ENCODE data around the gene QRSL1. TPM values are rescaled to one million over a fixed set of nuclear protein-coding genes. Genes with fewer than 3 reads are reported as not detected.

Gene QRSL1
- total RNA-seq, 1 experiment from 2014 or later = 14.0 TPM

- TF ChIP-seq, protein P1, sequence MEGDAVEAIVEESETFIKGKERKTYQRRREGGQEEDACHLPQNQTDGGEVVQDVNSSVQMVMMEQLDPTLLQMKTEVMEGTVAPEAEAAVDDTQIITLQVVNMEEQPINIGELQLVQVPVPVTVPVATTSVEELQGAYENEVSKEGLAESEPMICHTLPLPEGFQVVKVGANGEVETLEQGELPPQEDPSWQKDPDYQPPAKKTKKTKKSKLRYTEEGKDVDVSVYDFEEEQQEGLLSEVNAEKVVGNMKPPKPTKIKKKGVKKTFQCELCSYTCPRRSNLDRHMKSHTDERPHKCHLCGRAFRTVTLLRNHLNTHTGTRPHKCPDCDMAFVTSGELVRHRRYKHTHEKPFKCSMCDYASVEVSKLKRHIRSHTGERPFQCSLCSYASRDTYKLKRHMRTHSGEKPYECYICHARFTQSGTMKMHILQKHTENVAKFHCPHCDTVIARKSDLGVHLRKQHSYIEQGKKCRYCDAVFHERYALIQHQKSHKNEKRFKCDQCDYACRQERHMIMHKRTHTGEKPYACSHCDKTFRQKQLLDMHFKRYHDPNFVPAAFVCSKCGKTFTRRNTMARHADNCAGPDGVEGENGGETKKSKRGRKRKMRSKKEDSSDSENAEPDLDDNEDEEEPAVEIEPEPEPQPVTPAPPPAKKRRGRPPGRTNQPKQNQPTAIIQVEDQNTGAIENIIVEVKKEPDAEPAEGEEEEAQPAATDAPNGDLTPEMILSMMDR (IDR thresholded peaks at IDR 0.05; ENCODE audit: unreplicated experiment) = no peak
- no peaks in the 10 kb centered on the region for H3K4me1 Mint-ChIP-seq (ENCODE audit: insufficient read depth, unreplicated experiment)
- H3K9me3 Mint-ChIP-seq (ENCODE audit: unreplicated experiment) = peaks cover under 1% of the 10 kb centered on the region
- intact Hi-C loops (cut with micrococcal nuclease) = no loop called here
- no peak overlapping the region for H3K4me3 Mint-ChIP-seq (ENCODE audit: unreplicated experiment)
- DNase-seq (ENCODE audit: unreplicated experiment) = no peak
- H3K36me3 Mint-ChIP-seq (ENCODE audit: insufficient read depth, unreplicated experiment) = no peaks in the 10 kb centered on the region
- no peak overlapping the region for H3K27ac Mint-ChIP-seq (ENCODE audit: low read depth, unreplicated experiment)
- ChIA-PET CTCF (interaction anchor here (0.6 kb wide), 1 partner anchor 22 kb away, joined by 3 read pairs; no protein-coding TSS in a partner anchor), POLR2A (no interaction called here)
- no peaks in the 10 kb centered on the region for H3K27me3 Mint-ChIP-seq (ENCODE audit: insufficient read depth, unreplicated experiment)
- no TSS peak for BruUV-seq (replicated peaks)
Observed at GRCh38 chr6:106710580-106710979, 81.2 kb downstream of the QRSL1 start.

DNA sequence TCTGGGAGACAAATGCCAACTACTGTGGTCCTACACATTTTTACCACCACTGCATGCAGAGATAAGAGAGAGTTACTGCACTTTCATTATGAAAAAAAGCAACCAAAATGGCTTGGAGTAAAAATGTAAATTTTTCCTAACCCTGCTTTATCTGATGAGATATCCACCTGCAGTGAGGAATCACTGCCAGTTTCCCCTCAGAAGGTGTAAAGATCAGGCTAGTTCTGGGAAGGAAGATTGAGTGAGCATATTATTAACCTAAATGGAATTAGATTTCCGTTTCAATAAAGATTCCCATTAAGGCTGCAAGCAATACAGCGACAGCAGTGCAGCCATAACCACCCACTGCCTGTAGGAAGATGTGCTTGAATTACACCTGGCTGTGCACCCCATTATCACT lies 84.9 kb downstream of the QRSL1 start:
- Mint-ChIP-seq H3K4me1 (ENCODE audit: insufficient read depth, unreplicated experiment) (no peaks in the 10 kb centered on the region), H3K27me3 (ENCODE audit: insufficient read depth, unreplicated experiment) (no peaks in the 10 kb centered on the region), H3K27ac (ENCODE audit: low read depth, unreplicated experiment) (no peak overlapping the region), H3K36me3 (ENCODE audit: insufficient read depth, unreplicated experiment) (no peaks in the 10 kb centered on the region), H3K9me3 (ENCODE audit: unreplicated experiment) (peaks cover 7% of the 10 kb centered on the region), H3K4me3 (ENCODE audit: unreplicated experiment) (no peak overlapping the region)
- CTCF ChIA-PET = interaction anchor here (0.6 kb wide), 1 partner anchor 9 kb away, joined by 3 read pairs; no protein-coding TSS in a partner anchor
- TF ChIP-seq, protein P1 (IDR thresholded peaks at IDR 0.05; ENCODE audit: unreplicated experiment) = no peak
- POLR2A ChIA-PET = interaction anchor here (0.8 to 1.6 kb wide), 5 partner anchors 12 to 84 kb away, joined by 3 to 4 read pairs (median 3); no protein-coding TSS in a partner anchor
- no TSS peak for BruUV-seq (replicated peaks)
- intact Hi-C loops (cut with micrococcal nuclease) = no loop called here
- DNase-seq (ENCODE audit: unreplicated experiment) = no peak

DNA sequence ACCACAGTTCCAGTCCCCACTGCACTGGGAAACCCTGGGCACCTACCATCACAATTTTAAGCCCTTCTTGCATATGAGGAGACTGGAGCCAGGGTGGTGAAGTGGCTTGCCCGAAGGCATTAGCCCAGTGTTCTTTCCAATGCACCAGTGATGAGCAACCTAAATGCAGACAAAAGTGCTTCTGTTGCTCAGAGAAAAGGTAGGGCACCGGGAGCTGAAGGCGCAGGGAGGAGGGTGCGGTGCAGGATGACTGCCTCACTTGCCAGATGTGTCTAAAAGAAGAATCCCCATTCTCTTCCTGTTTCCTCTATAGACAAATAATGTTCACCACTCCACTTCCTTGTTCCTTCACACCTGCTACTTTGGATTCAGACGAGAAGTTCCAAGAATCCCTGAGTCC lies 86.5 kb downstream of the QRSL1 start:
- Mint-ChIP-seq H3K36me3 (ENCODE audit: insufficient read depth, unreplicated experiment) (no peaks in the 10 kb centered on the region), H3K27ac (ENCODE audit: low read depth, unreplicated experiment) (no peak overlapping the region), H3K27me3 (ENCODE audit: insufficient read depth, unreplicated experiment) (no peaks in the 10 kb centered on the region), H3K9me3 (ENCODE audit: unreplicated experiment) (peaks cover 7% of the 10 kb centered on the region), H3K4me1 (ENCODE audit: insufficient read depth, unreplicated experiment) (no peaks in the 10 kb centered on the region), H3K4me3 (ENCODE audit: unreplicated experiment) (no peak overlapping the region)
- no peak for DNase-seq (ENCODE audit: unreplicated experiment)
- ChIA-PET POLR2A (interaction anchor here (0.9 kb wide), 1 partner anchor 20 kb away, joined by 3 read pairs; no protein-coding TSS in a partner anchor), CTCF (interaction anchor here (0.6 kb wide), 1 partner anchor 534 kb away, joined by 5 read pairs; no protein-coding TSS in a partner anchor)
- intact Hi-C loops (cut with micrococcal nuclease) = no loop called here
- BruUV-seq (replicated peaks) = no TSS peak
- TF ChIP-seq, protein P1 (IDR thresholded peaks at IDR 0.05; ENCODE audit: unreplicated experiment) = no peak

- peaks cover 7% of the 10 kb centered on the region for H3K9me3 Mint-ChIP-seq (ENCODE audit: unreplicated experiment)
- POLR2A ChIA-PET = no interaction called here
- H3K4me1 Mint-ChIP-seq (ENCODE audit: insufficient read depth, unreplicated experiment) = peaks cover 5% of the 10 kb centered on the region
- intact Hi-C loops (cut with micrococcal nuclease) = no loop called here
- TF ChIP-seq, protein P1 (IDR thresholded peaks at IDR 0.05; ENCODE audit: unreplicated experiment) = no peak
- H3K36me3 Mint-ChIP-seq (ENCODE audit: insufficient read depth, unreplicated experiment) = no peaks in the 10 kb centered on the region
- no peak overlapping the region for H3K4me3 Mint-ChIP-seq (ENCODE audit: unreplicated experiment)
- H3K27ac Mint-ChIP-seq (ENCODE audit: low read depth, unreplicated experiment) = no peak overlapping the region
- DNase-seq (ENCODE audit: unreplicated experiment) = no peak
- CTCF ChIA-PET = interaction anchor here (0.6 kb wide), 1 partner anchor 19 kb away, joined by 3 read pairs; no protein-coding TSS in a partner anchor
- no peaks in the 10 kb centered on the region for H3K27me3 Mint-ChIP-seq (ENCODE audit: insufficient read depth, unreplicated experiment)
- BruUV-seq (replicated peaks) = no TSS peak
Observed at GRCh38 chr6:106716966-106717365, 87.6 kb downstream of the QRSL1 start.

Other genes starting within 250 kb of the QRSL1 start
- gene RTN4IP1, start 80 bp upstream of the QRSL1 start, total RNA-seq (2022) = 6.2 and 6.5 TPM in 2 replicates

Measured in MCF 10A (cell line).